Left lung (tissue), 10 donors: ENCODE measurements around the gene NFE2. TPM values are rescaled to one million over a fixed set of nuclear protein-coding genes. Genes with fewer than 3 reads are reported as not detected.

ENCODE experiments used
- ATAC-seq: fragments of 200-7000 bp; cut with Tn5 transposase; one replicate; pipeline ENCODE4 v1.9.1; 2020; ENCODE audit warnings: moderate library complexity
- DNase-seq, 4 donors: peaks; one replicate each; pipeline ENCODE4 v3.0.0-alpha.2; 2013 to 2020
- H3K27ac ChIP-seq, 2 donors: fragments of 200-600 bp; sonication (generic) in 1 of 2; one replicate each; pipeline versions ENCODE4 v1.5.0 to v1.8.0; 2020 to 2021
- H3K27me3 ChIP-seq, 2 donors: fragments of 200-600 bp; sonication (generic) in 1 of 2; one replicate each; pipeline versions ENCODE4 v1.5.0 to v1.8.0; 2020 to 2021
- H3K36me3 ChIP-seq, 2 donors: fragments of 200-600 bp; sonication (generic) in 1 of 2; one replicate each; pipeline versions ENCODE4 v1.5.0 to v1.8.0; 2020 to 2021
- H3K4me1 ChIP-seq, 2 donors: fragments of 200-600 bp; one replicate each; pipeline ENCODE4 v1.8.0; 2021
- H3K4me3 ChIP-seq, 2 donors: fragments of 200-600 bp; sonication (generic) in 1 of 2; one replicate each; pipeline versions ENCODE4 v1.5.0 to v1.8.0; 2020 to 2021; ENCODE audit warnings: mild to moderate bottlenecking in 1 of 2
- H3K9me3 ChIP-seq, 2 donors: fragments of 200-600 bp; sonication (generic) in 1 of 2; one replicate each; pipeline versions ENCODE4 v1.5.0 to v1.8.0; 2020 to 2021
- CTCF ChIP-seq, 2 donors: fragments of 200-600 bp; sonication (generic) in 1 of 2; IDR thresholded peaks; one replicate each; pipeline versions ENCODE4 v1.5.0 to v1.8.0; 2021; ENCODE audit warnings: antibody characterized with exemption in 2 of 2
- intact Hi-C, 2 donors: fragments of 100-400 bp; cut with DNase I; formaldehyde crosslinking; loops; one replicate each; pipeline versions ENCODE4 v1.11.2 to v1.14.2; 2022
- polyA plus RNA-seq, 6 donors: library from polyadenylated mRNA; unstranded; fragments of 120-200 nt; gene quantifications; one replicate each; pipeline ENCODE4 v1.2.1, GENCODE V29; 2013; ENCODE audit not compliant: insufficient read length in 6 of 6
- total RNA-seq, 2 donors: library from RNA; stranded (reverse); fragmentation: NEBNext Ultra II Directional; extraction: Animal tissue kit (Norgen Biotek cat#: 25700); gene quantifications; one replicate each; pipeline ENCODE4 v1.2.1, GENCODE V29; 2021
- donor health status: DM: no; HTN: yes; CAD: no.
- donor health status: DM: no; HTN: no; CAD: no.

NFE2 gene
- total and polyA plus RNA-seq, 8 donors = 2.9 to 21.3 (median 5.7) TPM

- ATAC-seq (no peak), DNase-seq (no peak)
- Histone ChIP-seq H3K4me1 (peaks cover 0 to 22% of the 10 kb centered on the region in 2 donors), H3K27ac (no peak overlapping the region), H3K36me3 (no peaks in the 10 kb centered on the region), H3K9me3 (no peaks in the 10 kb centered on the region), H3K27me3 (no peaks in the 10 kb centered on the region), H3K4me3 (no peak overlapping the region)
- no peak for TF ChIP-seq CTCF (IDR thresholded peaks at IDR 0.05)
- intact Hi-C loops = no loop called here
These were observed 35.4 kb downstream of the NFE2 start for GRCh38 chr12:54265364-54265812.

DNA sequence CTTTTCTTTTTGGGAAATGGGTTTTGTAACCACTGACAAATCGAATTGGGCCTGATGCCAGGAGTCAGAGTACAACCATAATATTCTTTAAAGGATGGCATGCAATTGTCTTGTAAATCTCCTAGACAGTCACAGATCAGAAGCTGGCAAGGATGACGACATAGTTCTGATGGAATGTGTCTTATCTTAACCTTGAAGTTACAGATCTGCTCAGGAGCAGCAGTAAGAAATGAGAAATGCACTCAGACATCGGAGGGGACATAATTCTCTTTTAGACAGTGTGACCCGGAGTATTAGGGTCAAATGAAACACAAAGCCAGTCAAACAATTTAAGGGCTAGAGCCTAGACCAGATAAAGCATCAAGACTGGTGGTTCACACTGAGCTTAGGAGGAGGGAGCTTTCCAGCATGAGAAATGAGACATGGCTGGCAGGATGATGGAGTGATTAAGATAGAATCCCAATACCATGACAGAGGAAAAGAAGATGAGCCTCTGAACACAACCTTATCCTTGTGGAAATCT, 38.4 kb downstream of the NFE2 start:
- H3K27ac ChIP-seq = peak overlapping the region in 1 of 2 donors; percentile 23

DNA sequence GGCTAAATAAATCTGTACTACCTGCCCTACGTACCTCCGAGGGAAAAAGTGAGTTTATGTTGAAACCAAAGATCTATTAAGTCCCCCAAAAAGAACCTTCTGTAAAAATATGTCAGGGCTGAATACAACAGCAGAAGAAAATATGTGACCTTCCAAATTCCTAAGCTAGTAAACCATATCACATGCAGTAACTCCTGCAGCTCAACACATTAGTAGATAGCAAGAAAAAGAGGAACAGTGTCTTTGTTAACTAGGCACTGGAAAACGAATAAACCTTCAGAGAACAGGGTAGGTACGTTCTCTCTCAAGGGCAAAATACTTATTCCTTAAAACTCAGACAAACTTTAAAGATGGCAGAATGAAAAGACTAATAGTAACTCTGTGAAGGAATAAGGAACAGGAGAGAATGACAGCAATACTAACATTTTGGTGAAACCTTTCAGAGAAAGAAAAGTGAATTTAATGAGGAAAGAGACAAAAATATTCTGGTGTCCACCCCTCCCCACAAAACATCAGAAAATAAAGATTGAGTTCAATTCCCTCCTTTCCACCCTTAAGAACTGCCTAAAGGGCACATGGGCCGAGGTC, 38.9 kb downstream of the NFE2 start:
- intact Hi-C loops = no loop called here
- H3K27ac ChIP-seq = peak overlapping the region; percentile 9 to 23

More for the DNA sequence above, 38.4 kb downstream of the NFE2 start:
- no peak for DNase-seq
- Histone ChIP-seq H3K27me3 (no peaks in the 10 kb centered on the region), H3K9me3 (no peaks in the 10 kb centered on the region), H3K4me1 (peaks cover 6 to 47% of the 10 kb centered on the region in 2 donors), H3K36me3 (peaks cover 0 to under 1% of the 10 kb centered on the region in 2 donors), H3K4me3 (no peak overlapping the region)
- ATAC-seq = no peak
- TF ChIP-seq CTCF (IDR thresholded peaks at IDR 0.05) = no peak
- intact Hi-C loops = no loop called here

GRCh38 chr12:54259194-54260011, 41.4 kb downstream of the NFE2 start:
- ATAC-seq (peak; percentile 95), DNase-seq (peak; percentile 81 to 95 (median 88))
- H3K36me3 ChIP-seq = peaks cover 0 to 30% of the 10 kb centered on the region in 2 donors
- no peaks in the 10 kb centered on the region for H3K27me3 ChIP-seq
- peaks cover 6 to 47% of the 10 kb centered on the region in 2 donors for H3K4me1 ChIP-seq
- peak overlapping the region; percentile 43 to 85 for H3K27ac ChIP-seq
- peak overlapping the region; percentile 23 to 39 for H3K4me3 ChIP-seq
- no peaks in the 10 kb centered on the region for H3K9me3 ChIP-seq
- intact Hi-C loops = no loop called here
- TF ChIP-seq CTCF (IDR thresholded peaks at IDR 0.05) = no peak

More for the DNA sequence above, 38.9 kb downstream of the NFE2 start:
- no peak for ATAC-seq
- no peak for TF ChIP-seq CTCF (IDR thresholded peaks at IDR 0.05)
- peaks cover 0 to 6% of the 10 kb centered on the region in 2 donors for H3K36me3 ChIP-seq
- H3K4me1 ChIP-seq = peaks cover 6 to 47% of the 10 kb centered on the region in 2 donors
- no peak for DNase-seq
- H3K4me3 ChIP-seq = no peak overlapping the region
- H3K27me3 ChIP-seq = no peaks in the 10 kb centered on the region
- H3K9me3 ChIP-seq = no peaks in the 10 kb centered on the region

DNA sequence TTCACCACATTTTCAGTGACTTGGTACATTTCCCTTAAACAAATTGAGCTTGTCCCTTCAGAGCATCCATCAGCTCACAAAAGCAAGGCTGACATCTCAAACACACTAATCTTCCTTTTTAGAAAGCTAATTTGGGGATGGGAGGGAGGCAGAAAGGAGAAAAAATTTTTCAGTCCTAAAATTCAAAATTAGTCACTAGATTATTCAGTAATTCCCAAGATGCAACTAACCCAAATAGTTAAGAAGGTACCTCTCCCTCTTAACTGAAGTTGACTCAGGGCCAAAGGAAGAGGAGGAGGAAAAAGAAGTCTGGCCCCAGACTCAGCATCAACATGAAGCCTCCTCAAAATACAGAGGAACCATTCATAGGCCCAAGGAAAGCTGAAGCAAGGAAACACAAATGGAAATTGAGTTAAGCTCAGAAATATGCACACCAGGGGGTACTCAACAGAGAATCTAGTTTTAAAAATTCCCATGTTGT, 42.6 kb downstream of the NFE2 start:
- H3K27me3 ChIP-seq = no peaks in the 10 kb centered on the region
- intact Hi-C loops = no loop called here
- H3K9me3 ChIP-seq = no peaks in the 10 kb centered on the region
- TF ChIP-seq CTCF (IDR thresholded peaks at IDR 0.05) = no peak
- DNase-seq (no peak), ATAC-seq (no peak)
- peaks cover 6 to 47% of the 10 kb centered on the region in 2 donors for H3K4me1 ChIP-seq
- peaks cover 0 to 39% of the 10 kb centered on the region in 2 donors for H3K36me3 ChIP-seq
- peak overlapping the region; percentile 43 to 85 for H3K27ac ChIP-seq
- no peak overlapping the region for H3K4me3 ChIP-seq
